GM18511 (cell line): ENCODE results near the gene ADH1C.
"Not testable (repeated sequence)": the region's sequence is repeated elsewhere in the genome, so short reads cannot be mapped to it uniquely, and the experiment has no call there.

Experiments
- ATAC-seq: cut with Tn5 transposase; IDR thresholded peaks from one replicate; pipeline ENCODE4 v1.9.1; 2021; ENCODE audit warnings: mild to moderate bottlenecking, moderate library complexity; ENCODE audit not compliant: unreplicated experiment

Gene ADH1C

DNA sequence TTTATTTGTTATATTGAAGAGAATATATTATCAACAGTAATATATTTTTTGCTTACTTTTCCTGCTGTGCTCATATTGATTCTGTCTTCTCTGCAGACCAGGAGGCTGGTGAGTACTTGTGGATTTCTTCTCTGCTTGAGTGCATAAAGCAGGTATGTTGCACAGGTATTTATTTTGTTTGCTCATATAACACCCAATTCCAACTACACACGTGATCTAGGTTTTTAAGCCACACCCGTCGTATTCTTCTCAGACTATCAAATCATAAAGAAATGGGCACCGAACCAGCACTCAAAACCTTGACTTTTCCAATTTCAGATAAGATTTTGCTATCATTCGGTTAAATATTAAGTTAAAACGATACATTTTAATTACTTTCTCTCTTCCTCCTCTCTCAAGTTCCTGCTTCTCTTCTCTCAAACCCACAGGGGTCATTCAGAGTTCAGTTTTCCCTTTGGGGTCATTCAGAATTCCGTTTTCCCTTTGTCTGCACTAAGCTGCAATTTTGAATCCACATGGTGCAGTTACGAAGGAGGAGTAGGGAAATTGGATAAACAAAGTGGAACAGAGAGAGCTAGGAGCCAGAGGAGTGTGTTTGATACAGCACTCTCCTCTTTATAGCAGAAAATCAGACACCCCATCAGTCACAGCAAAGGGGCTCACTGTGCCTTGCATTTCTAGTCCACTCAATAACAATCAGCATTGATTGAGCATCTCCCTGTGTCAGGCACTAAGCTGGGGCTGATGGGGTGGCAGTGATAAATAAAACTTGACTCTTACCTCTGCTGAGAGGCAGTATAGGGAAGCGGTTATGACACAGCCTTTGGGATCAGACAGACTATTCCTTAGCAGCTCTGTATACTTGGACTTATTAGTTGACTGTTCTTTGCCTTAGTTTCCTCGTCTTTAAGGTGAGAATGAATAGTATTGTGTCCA, at the start of gene ADH1C:
Gene ADH1C, minus strand, starts transcription at position 145 of the 936 bp plus-strand sequence. Its CDS starts 71 bp downstream, at position 74.
- ATAC-seq = no peak

DNA sequence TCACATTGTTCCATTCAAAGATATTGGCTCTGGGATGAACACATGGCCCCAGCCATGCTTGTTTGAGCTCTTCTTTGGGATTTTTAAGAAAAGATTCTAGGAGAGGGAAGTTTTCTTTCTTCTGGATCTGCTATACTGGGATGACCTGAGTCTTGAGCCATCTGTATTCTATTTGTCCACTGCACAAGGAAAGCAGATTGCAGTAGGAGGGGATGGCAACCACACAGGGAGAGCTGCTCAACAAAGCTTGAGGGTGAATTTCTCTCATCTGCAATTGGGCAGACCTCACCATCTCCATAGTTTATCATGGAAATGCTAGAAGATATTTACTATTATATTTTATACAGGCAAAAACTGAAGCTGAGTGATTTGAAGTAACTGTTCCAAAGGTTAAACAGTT, 48.3 kb upstream of the ADH1C start:
- no peak for ATAC-seq

DNA sequence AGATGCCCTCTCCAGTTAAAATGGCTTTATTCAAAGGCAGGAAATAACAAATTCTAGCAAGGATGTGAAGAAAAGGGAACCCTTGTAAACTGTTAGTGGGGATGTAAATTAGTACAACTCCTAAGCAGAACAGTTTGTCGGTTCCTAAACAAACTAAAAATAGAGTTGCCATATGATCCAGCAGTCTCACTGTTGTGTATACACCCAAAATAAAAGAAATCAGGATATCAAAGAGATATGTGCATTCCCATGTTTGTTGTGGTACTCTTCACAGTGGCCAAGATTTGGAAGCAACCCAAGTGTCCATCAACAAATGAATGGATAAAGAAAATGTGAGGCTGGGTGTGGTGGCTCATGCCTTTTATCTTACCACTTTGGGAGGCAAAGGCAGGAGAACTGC, 46.5 kb upstream of the ADH1C start:
- no peak for ATAC-seq

DNA sequence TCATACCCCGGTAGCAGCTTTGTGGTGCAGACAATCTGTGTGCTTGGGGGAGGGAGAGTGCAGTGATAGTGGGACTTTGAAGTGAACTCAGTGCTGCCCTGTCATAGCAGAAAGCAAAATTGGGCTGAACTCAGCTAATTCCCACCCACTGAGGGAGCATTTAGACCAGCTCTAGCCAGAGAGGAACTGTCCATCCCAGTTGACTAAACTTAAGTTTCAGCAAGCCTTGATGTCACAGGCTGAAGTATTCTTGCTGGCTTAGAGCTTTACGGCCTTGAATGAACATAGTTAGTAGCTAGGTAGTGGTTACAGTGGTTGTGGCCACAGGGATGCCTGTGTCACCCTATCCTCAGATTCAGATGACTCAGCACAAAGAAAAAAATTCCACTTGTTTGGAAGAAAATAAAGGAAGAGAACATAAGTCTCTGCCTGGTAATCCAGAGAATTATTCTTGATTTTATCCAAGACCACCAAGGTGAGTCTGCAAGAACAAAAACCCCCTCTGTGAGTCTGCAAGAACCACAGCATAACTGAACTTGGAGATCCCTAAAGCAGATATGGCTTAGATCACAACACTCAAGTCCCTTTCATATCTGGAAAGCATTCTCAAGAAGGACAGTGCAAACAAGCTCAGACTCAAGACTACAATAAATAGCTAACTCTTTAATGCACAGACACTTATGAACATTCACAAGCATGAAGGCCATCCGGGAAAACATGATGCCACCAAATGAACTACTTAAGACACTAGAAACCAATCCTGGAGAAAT, 43.2 kb upstream of the ADH1C start:
- no peak for ATAC-seq

DNA sequence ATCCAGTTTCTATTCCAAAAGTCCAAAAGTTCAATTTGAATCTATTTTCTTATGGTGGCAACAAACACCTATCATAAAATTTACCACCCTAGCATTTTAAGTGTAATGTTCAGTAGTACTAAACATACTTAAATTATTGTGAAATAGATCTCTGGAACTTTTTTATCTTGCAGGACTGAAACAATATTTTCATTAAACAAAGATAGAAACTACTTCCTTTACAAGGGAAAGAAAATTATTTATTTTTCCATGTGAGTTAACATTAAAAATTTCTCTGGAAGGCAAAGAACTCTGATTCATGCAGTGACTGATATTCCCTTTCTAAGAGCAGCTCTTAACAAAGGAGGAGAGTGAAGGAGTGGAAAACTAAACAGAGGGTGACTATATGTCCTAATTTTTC, 42.4 kb upstream of the ADH1C start:
- ATAC-seq = no peak

DNA sequence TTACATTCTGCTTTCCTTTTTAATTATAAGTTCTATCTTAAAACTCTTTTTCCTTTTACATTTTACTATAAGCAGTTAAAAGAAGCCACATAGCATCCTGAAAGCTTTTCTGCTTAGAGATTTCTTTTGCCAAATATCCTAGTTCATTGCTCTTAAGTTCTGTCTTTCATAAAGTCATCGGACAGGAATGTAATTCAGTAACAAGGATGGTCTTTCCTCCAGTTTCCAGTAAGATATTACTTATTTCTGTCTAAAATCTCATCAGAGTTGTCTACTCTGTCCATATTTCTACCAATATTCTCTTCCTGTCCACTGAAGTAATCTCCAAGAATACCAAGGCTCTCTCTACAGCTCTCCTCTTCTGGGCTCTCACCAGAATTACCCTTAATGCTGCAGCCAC, 37.5 kb upstream of the ADH1C start:
- no peak for ATAC-seq

DNA sequence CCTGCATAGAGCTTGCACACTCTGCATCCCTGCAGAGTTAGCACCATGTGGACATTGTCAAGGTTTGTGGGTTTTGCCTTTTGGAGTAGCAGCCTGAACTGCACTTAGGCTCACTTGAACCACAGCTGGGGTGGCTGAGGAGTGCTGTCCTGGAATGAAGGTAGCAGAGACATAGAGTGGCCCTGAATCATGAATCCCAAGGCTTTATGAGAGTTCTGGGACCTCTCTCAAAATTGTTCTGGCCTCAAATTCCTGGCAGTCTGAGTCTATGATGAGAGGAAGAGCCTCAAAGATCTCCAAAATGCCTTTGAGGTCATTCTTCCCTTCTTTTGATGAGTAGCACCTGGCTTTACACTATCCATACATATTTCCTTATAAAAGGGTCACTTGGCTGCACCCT, 37.1 kb upstream of the ADH1C start:
- ATAC-seq = no peak

DNA sequence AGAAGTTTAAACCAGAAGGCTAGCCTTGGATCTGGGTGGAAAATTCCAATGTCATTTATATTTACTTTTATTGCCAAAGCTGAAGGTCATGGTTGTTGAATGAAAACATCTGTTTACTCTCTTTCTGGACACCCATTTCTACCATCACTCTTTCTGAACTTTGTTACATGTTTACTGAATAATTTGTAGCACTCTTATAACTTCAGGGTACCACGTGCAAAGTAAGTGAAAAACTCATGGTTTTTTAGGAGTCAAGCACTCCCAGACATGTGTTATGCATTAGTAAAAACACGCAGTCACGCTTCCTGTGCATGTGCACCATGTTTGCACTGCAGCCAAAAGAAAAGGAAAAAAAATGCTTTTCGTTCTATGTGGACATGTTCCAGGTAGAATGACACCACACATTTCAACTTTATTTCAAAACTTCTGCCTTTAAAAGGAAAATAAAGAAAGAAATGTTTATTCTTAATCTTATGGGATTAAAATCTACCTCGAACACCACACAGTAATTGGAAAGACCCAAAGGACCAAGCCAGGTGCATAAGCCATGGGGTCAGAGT, 31.4 kb upstream of the ADH1C start:
- no peak for ATAC-seq

DNA sequence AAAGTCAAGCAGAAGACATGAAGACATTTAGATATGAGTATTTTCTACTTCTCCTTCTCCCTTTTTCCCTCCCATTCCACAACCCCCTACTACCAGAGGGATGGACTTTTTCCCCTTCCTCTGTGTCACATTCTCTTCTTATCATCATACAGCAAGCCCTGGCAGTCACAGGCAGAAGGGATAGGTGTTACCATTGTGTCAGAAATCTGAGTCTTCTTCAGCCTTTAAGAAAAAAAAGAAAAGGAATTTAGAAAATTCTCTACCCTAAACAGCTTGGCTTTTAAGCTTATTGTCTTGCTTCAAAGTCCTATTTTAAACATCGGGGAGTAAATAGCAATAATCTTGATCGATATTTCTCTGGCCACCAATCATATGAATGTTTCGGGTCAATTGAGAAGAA, 30.9 kb upstream of the ADH1C start:
- no peak for ATAC-seq

DNA sequence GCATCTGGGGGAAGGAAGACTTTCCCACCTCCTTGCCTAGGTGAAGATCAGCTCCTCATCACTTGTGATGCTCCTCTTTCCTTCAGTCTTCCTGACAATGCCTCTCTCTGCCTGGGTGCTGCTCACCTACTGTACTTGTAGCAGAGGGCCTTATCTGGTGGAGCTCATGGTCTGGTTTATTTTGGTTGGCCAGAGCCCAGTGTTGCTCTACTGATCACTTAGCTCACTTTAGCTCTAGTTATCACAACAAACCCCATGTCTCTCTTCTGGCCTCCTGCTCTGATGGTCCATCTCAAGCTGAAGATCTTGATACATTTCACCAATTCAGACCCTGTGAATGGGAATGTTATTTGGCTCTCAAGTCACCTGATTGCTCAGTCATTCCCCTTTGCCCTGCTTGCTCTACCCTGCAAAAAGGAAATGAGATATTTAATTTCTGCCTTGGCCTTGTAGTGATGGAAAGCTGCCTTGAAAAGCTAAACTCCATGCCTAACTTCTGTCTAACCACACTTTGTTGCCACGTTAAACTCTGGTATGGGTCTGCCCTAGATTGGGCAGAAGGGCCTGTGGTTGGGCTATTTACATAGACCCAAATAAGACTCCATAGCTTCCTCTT, 30.3 kb upstream of the ADH1C start:
- no peak for ATAC-seq

DNA sequence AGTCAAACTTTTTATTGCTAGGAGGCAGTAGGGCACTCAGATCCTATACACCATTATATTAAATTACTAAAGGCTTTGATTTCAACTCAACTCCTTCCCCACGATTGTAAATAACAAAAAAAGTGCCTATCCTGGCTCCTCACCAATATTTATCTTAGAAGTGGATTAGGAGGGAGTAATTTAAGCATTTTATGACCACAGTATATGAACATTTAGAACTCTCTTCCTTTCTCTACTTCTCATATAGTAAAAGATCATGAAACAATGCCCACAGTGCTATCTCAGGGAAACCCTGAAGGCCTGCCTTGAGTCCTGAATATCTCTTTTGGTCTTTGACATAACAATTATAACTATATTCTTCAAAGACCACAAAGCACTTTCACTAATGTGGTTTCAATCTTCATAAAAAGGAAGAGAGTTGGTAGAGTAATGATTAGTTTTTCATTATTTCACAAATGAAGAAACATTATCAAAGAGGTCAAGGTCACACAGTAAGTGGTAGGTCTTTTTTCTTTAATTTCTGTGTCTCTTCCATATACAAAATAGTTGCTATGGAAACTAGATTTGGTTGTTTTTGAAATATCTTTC, 29.1 kb upstream of the ADH1C start:
- ATAC-seq = peak; percentile 39

DNA sequence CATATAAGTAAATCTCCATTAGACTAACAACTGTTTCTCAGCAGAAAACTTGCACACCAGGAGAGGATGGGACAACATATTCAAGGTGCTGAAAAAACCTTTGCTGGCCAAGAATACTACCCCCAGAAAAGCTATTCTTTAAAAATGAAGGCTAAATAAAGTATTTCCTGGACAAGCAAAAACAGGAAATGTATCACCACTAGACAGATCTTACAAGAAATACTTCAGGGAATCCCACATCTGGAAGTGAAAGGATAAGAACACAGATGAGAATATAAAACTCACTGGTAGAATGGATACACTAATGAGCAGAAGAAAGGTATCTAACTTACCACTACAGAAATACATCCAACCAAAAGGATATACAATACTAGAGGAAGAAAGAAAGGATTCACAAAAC, 27.0 kb upstream of the ADH1C start:
- ATAC-seq = no peak

DNA sequence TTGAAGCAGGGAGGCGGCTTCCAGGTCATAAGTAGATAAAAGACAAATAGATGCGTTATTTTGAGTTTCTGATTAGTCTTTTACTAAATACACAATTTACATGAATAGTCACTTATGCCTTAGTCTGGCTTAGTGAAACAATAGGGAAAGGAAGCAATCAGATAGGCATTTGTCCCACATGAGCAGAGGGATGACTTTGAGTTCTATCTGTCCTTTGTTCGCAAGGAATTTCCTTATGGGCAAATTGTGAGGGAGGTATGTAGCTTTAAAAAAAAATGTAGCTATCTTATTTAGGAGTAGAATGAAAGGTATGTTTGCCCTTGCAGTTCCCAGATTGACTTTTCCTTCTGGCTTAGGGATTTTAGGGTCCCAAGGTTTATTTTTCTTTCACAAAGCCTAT, 26.3 kb upstream of the ADH1C start:
- ATAC-seq = no peak

DNA sequence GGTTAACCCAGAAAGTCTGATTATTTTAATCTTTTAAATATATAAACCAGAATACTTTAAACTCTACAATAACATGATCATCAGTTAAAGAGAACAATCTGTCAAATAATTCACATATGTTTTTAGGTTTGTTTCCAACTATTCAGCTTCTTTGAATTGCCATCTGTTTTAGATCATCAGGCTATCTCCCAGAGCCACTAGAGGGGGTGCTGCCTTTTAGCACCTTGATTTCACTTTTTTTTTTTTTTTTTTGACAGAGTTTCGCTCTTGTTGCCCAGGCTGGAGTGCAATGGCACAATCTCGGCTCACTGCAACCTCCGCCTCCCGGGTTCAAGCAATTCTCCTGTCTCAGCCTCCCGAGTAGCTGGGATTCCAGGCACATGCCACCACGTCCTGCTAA, 24.8 kb upstream of the ADH1C start:
- ATAC-seq = not testable (repeated sequence)

DNA sequence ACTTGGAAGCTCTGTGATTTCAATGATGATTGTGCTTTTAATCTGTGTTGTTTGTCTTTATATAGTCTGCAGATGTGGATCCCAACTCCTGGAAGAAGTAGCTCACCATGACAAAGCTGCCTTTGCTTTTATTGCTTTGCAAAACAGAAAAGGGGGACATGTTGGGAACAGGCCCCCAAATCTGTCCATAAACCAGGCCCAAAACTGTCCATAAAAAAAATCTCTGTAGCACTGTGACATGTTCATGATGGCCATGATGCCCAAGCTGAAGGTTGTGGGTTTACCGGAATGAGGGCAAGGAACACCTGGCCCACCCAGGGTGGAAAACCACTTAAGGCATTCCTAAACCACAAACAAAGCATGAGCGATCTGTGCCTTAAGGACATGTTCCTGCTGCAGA, 19.9 kb upstream of the ADH1C start:
- not testable (repeated sequence) for ATAC-seq

DNA sequence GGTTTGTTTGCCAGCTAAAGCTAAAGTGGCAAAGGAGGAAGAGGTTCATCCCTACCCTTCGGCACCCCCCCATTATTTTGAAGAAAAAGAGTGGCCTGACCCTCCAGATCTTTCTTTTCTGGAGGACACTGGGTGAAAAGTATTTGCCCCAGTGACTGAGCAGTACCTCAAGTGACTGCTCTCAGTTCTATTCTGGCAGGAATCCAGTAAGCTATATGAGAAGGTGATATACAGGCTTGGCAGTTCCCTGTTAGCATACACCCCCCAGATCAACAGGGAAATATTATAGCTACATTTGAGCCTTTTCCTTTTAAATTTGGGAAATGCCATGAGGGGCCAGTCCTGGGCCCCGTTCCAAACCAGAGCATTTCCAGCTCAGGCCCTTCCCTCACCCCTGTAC, 15.3 kb upstream of the ADH1C start:
- not testable (repeated sequence) for ATAC-seq

DNA sequence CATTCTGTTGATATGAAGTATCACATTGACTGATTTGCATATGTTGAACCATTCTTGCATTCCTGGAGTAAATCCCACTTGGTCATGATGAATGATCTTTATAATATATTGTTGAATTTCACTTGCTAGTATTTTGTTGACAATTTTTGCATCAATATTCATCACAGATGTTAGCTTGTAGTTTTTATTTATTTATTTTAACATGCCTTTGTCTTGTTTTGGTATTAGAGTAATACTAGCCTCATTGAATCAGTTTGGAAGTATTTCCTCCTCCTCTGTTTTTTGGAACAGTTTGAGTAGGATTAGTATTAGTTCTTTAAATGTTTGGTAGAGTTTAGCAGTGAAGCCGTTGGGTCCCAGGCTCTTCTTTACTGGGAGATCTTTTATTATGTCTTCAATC, 13.9 kb upstream of the ADH1C start:
- ATAC-seq = no peak

DNA sequence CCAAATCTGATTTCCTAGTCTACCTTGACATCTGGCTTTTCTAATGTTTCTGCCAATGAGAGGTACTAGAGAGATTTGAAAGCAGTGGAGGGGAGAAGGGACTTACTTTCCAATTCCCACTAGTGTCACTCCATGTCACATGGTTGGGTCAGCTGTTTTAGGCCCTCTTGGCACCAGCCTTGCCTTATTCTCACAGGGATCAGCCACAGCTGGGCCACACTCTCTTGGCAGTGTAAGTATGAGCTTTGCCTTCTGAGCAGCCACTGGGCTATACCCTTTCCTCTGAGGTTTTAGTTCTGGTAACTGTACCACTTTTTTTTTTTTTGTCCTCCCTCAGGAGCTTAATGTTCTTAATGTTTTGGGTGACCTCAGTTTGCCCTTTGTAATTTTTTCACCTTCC, 10.2 kb upstream of the ADH1C start:
- ATAC-seq = no peak

DNA sequence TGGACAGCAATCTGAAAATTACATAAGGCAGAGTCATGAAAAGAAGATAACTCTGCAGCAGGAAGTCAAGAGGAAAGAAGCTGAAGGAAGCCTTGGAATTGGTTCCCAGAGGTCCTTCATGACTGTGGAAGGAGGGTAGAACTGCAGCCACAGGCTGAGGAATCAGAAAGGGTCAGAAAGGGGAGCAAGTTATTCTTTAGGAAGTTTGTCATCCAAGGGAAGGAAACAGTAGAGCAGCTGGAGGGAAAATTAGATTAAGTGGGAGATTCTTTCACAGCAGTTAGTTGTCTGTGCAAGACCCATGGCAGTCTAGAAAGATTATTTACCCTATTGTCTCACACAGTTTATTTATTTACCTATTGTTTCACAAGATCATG, 9.3 kb upstream of the ADH1C start:
- ATAC-seq = no peak

DNA sequence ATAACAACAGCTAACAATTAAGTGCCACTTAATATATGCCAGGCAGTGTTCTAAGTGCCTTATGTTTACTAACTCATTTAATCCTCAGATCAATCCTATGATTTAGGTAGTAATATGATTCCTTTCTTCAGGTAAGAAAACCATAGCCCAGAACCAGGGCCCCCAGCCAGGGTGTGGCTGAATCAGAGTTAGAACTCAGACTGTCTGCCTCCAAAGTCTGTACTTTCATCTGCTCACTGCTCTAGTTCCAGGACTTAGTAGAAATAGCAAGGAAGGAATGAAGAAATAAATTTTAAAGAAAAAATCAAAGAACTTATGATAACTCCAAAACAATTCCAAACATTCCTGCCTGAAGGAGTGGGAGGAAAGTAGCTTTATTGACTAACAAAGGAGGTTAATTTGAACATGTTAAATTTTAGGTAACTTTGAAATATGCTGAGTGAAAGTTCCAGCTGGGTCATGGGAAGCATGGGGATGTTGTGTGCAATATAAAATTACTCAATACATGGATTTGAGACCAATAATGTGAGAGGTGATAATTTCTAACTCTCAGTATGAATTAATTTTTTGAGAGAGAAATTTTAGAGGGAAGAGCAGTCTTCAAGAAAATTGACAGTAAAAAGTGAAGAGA, 8.8 kb upstream of the ADH1C start:
- ATAC-seq = no peak
